Measurements from ENCODE around the gene SP2. TPM values are rescaled to one million over a fixed set of nuclear protein-coding genes. Genes with fewer than 3 reads are reported as not detected.

SP2 gene
- total and polyA plus RNA-seq, 11 donors: 4.1 to 21.2 (median 16.0) TPM

DNA sequence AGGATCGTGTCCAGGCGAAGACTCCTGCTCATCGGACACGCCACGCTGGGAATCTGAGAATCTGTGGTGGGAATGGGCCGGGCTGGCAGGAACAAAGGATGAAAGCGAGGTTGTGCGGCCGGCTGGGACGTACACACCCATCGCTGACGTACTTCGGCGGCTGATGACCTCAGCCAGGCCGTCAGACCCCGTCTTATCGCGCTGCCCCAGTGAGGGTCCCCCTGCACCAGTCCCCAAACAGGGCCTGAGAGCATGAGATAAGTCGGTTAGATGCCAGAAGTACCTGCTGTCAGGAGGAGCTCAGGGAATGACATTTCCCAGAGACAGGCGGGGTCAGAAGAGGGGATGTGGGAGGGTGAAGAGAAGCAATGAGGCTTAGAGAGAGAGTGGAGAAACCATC is 29.1 kb upstream of the SP2 start:
- ATAC-seq (peak in 3 of 4 donors; percentile 60 to 74 (median 74)), DNase-seq (peak in 1 of 5 donors; percentile 53)
- TF ChIP-seq POLR2A (IDR thresholded peaks at IDR 0.05): no peak
- no peak for TF ChIP-seq CTCF (IDR thresholded peaks at IDR 0.05)
- no peak overlapping the region for H3K27ac ChIP-seq
- H3K27me3 ChIP-seq: peaks cover 0 to 38% (median 2%) of the 10 kb centered on the region in 9 donors
- no peaks in the 10 kb centered on the region for H3K9me3 ChIP-seq
- intact Hi-C loops (cut with DNase I): no loop called here
- no peak overlapping the region for H3K4me3 ChIP-seq
- H3K36me3 ChIP-seq: no peaks in the 10 kb centered on the region
- WGBS, 4 donors: 27 to 36% (median 33%) methylated on average over 20 of the region's 20 CpGs
- H3K4me1 ChIP-seq: no peaks in the 10 kb centered on the region

DNA sequence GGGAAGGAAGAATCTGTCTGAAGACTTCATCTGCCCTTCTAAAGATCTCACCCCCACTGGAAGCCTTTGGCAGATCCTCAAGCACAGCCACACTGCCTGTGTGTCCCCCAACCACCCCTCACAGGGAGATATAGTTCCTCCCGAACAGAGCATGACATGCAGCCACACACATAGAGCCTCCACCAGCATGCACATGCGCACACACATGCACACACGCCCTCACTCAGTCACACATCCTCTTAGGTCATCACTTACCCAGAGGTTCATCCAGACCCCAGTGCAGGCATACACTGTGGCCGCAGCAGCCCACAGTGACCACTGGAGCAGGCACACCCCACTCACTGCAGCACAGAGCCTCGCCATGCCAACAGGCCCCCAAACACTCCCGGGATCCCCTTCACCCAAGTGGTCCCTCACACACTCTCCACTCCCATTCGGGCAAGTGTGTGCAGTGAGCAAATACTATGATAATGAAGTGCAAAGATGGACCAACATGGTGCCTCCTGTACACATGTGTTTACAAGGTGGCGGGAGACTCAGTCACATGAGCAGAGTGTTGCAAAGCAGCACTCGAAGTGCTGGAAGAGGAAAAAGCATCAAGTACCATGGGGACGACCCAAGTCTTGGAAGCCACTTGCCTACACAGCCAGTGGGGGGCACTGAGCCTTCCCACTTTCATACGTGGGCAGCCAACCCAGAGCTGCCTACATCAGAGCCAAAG is 28.1 kb upstream of the SP2 start:
- peaks cover 0 to 48% (median 13%) of the 10 kb centered on the region in 9 donors for H3K27me3 ChIP-seq
- no peaks in the 10 kb centered on the region for H3K36me3 ChIP-seq
- intact Hi-C loops (cut with DNase I): no loop called here
- no peak overlapping the region for H3K27ac ChIP-seq
- H3K4me1 ChIP-seq: peaks cover 0 to 8% (median 0%) of the 10 kb centered on the region in 12 donors
- TF ChIP-seq POLR2A (IDR thresholded peaks at IDR 0.05) (no peak), CTCF (IDR thresholded peaks at IDR 0.05) (no peak)
- 87 to 91% (median 89%) methylated on average over 10 to 11 of the region's 11 CpGs for WGBS, 4 donors
- peak in 1 of 5 donors; percentile 19 for DNase-seq
- H3K4me3 ChIP-seq: no peak overlapping the region
- ATAC-seq: no peak
- H3K9me3 ChIP-seq: no peaks in the 10 kb centered on the region

- ATAC-seq (no peak), DNase-seq (peak in 1 of 5 donors; percentile 42)
- intact Hi-C loops (cut with DNase I): no loop called here
- Histone ChIP-seq H3K27me3 (peaks cover 0 to 55% (median 18%) of the 10 kb centered on the region in 9 donors), H3K27ac (no peak overlapping the region), H3K4me3 (no peak overlapping the region), H3K4me1 (peaks cover 0 to 8% (median 0%) of the 10 kb centered on the region in 12 donors), H3K36me3 (no peaks in the 10 kb centered on the region), H3K9me3 (no peaks in the 10 kb centered on the region)
- TF ChIP-seq CTCF (IDR thresholded peaks at IDR 0.05) (no peak), POLR2A (IDR thresholded peaks at IDR 0.05) (no peak)
- WGBS, 4 donors: 31 to 56% (median 49%) methylated on average over 2 of the region's 2 CpGs
These were observed 26.9 kb upstream of the SP2 start for GRCh38 chr17:47869114-47869513.

DNA sequence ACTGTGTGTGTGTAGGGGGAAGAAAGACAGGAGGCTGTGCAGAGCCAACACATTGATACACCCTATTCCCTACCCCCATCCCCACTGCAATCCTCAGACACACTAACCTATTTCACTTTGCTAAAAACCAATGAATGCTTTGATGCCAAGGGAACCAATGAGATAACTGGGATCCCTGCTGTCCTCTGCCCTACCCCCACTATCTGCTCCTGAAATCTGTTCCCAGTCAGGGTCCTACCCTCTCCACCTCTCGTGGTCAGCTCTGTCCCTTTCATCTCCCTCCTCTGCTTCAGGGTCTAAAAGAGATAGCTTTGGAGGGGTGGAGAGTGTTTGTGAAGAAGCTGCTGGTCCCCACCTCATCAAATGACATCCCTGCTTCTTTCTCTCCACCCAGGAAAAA is 26.0 kb upstream of the SP2 start:
- 9 to 53% (median 41%) methylated on average over 1 of the region's 1 CpG for WGBS, 4 donors
- intact Hi-C loops (cut with DNase I): no loop called here

More for the DNA sequence above, 26.0 kb upstream of the SP2 start:
- Histone ChIP-seq H3K9me3 (no peaks in the 10 kb centered on the region), H3K4me3 (no peak overlapping the region), H3K4me1 (peaks cover 0 to 8% (median 0%) of the 10 kb centered on the region in 12 donors), H3K27ac (no peak overlapping the region), H3K36me3 (no peaks in the 10 kb centered on the region), H3K27me3 (peaks cover 0 to 61% (median 18%) of the 10 kb centered on the region in 9 donors)
- ATAC-seq: no peak
- no peak for DNase-seq
- TF ChIP-seq POLR2A (IDR thresholded peaks at IDR 0.05) (no peak), CTCF (IDR thresholded peaks at IDR 0.05) (no peak)
